Measurements from ENCODE around the gene BMP7. TPM values are rescaled to one million over a fixed set of nuclear protein-coding genes. Genes with fewer than 3 reads are reported as not detected.

Gene BMP7
- total and polyA plus RNA-seq, 2 donors (not counting 3 experiments of a cell fraction or from before 2014, with no cell fraction given): not detected

DNA sequence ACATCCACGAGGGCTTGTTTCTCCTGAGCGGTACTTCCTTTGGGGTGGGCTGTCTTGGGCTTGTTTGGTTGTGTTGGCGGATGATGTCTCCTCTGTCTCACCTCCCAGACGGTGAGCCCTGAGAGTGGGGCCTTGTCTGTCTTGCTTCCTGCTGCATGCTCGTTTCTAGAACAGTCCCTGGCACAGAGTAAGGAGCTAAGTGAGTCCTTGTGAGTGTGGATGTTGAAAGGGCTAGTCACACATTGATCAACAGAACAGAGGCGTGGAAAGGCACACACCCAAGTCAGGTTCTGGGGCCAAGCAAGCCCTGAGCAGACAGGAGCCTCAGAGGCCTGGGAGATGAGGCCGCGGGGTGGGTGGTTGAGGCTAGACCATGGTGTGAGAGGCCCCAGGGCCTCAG lies 111.0 kb downstream of the BMP7 start:
- intact Hi-C loops (cut with micrococcal nuclease) (no loop called here), dilution Hi-C loops (cut with MboI; ENCODE audit: extremely low pct_ligation_motif_present, low sequenced_read_pairs) (no loop called here)
- ChIA-PET POLR2A (no interaction called here), CTCF (no interaction called here)
- H3K27me3 ChIP-seq (ENCODE audit: control insufficient read depth in 2 of 2, insufficient read depth in 2 of 2, low read length in 2 of 2): no peaks in the 10 kb centered on the region
- no peak overlapping the region for H3K9ac ChIP-seq (replicated peaks; ENCODE audit: extremely low read depth, insufficient read depth, low read length)
- H3K9me1 ChIP-seq (replicated peaks; ENCODE audit: control insufficient read depth, extremely low read depth, insufficient read depth, low read length): no peaks in the 10 kb centered on the region
- H4K20me1 ChIP-seq (replicated peaks; ENCODE audit: control insufficient read depth, extremely low read depth, insufficient read depth, low read length): no peaks in the 10 kb centered on the region
- BruUV-seq (replicated peaks): no TSS peak
- H3K36me3 ChIP-seq (ENCODE audit: control insufficient read depth in 2 of 2, extremely low read depth in 1 of 2, insufficient read depth in 2 of 2, low read length in 2 of 2): no peaks in the 10 kb centered on the region
- H2AFZ ChIP-seq (ENCODE audit: low read depth, low read length): no peak overlapping the region
- TF ChIP-seq EZH2 (IDR thresholded peaks at IDR 0.05; ENCODE audit: borderline replicate concordance, low read depth, low read length, severe bottlenecking) (no peak), FOS (IDR thresholded peaks at IDR 0.05; ENCODE audit: borderline replicate concordance, insufficient read depth, low read length) (no peak), POLR2AphosphoS5 (IDR thresholded peaks at IDR 0.05; ENCODE audit: insufficient read depth, low read depth, low read length) (no peak), JUN (IDR thresholded peaks at IDR 0.05; ENCODE audit: borderline replicate concordance, insufficient read depth, insufficient read length, low read depth) (no peak), POLR2A (IDR thresholded peaks at IDR 0.05; ENCODE audit: low read depth, low read length) (no peak), CTCF (IDR thresholded peaks at IDR 0.05; ENCODE audit: extremely low read depth in 1 of 2, insufficient read depth in 1 of 2, low read depth in 1 of 2, low read length in 2 of 2) (no peak), GATA2 (IDR thresholded peaks at IDR 0.05; ENCODE audit: insufficient read depth, insufficient read length, low read depth, low read length) (no peak), MYC (IDR thresholded peaks at IDR 0.05; ENCODE audit: low read depth, low read length) (no peak)
- TF ChIP-seq, protein P1, sequence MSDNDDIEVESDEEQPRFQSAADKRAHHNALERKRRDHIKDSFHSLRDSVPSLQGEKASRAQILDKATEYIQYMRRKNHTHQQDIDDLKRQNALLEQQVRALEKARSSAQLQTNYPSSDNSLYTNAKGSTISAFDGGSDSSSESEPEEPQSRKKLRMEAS (IDR thresholded peaks at IDR 0.05; ENCODE audit: insufficient read depth, insufficient read length): no peak
- H3K4me1 ChIP-seq (ENCODE audit: control insufficient read depth, extremely low read depth, insufficient read depth, low read length): no peaks in the 10 kb centered on the region
- H3K4me3 ChIP-seq (replicated peaks in 1 of 3; ENCODE audit: insufficient read depth in 1 of 3, low read depth in 1 of 3, low read length in 3 of 3): no peak overlapping the region
- H3K27ac ChIP-seq (ENCODE audit: insufficient read depth, low read depth, low read length): no peak overlapping the region
- H3K9me3 ChIP-seq (replicated peaks; ENCODE audit: control insufficient read depth, insufficient read depth, low read length): no peaks in the 10 kb centered on the region
- DNase-seq (ENCODE audit: low read depth, low spot score) (no peak), FAIRE-seq (no peak)
- H3K79me2 ChIP-seq (ENCODE audit: control insufficient read depth, insufficient read depth, low read length): no peaks in the 10 kb centered on the region
- H3K4me2 ChIP-seq (ENCODE audit: insufficient read depth, low read length): no peak overlapping the region

Measured in endothelial cell of umbilical vein (primary cell).